Myocyte (in vitro differentiated cells): ENCODE data around the gene STYX. TPM values are rescaled to one million over a fixed set of nuclear protein-coding genes. Genes with fewer than 3 reads are reported as not detected.
"Not testable (repeated sequence)": the region's sequence is repeated elsewhere in the genome, so short reads cannot be mapped to it uniquely, and the experiment has no call there.

Source experiments
- DNase-seq: peaks from one replicate; pipeline ENCODE4 v3.0.0-alpha.2; 2012; ENCODE audit warnings: low read depth
- total RNA-seq: library from RNA; depleted of rRNA; stranded (reverse); fragments of >200 nt; gene quantifications from 2 replicates; pipeline ENCODE4 v1.2.3, GENCODE V29; 2014

Gene STYX
- total RNA-seq, 1 donor from 2014 or later: 21.1 TPM

GRCh38 chr14:52723514-52724359, 6.2 kb upstream of the STYX start:
- no peak for DNase-seq

- no peak for DNase-seq
Measured at GRCh38 chr14:52724360-52724644, 5.7 kb upstream of the STYX start.

GRCh38 chr14:52727509-52727908, 2.5 kb upstream of the STYX start:
- DNase-seq: not testable (repeated sequence)

- not testable (repeated sequence) for DNase-seq
Measured at GRCh38 chr14:52729035-52729434, 931 bp upstream of the STYX start.

GRCh38 chr14:52729585-52729924, 411 bp upstream of the STYX start:
- DNase-seq: no peak

- DNase-seq: peak; percentile 40
Measured at GRCh38 chr14:52730709-52731111, 744 bp downstream of the STYX start.

GRCh38 chr14:52733824-52734223, 3.9 kb downstream of the STYX start:
- DNase-seq: no peak

GRCh38 chr14:52735921-52736489, 6.0 kb downstream of the STYX start:
- DNase-seq: no peak

GRCh38 chr14:52738409-52738808, 8.4 kb downstream of the STYX start:
- DNase-seq: no peak

- DNase-seq: no peak
Measured at GRCh38 chr14:52740751-52741150, 10.8 kb downstream of the STYX start.

GRCh38 chr14:52741865-52742264, 11.9 kb downstream of the STYX start:
- no peak for DNase-seq

GRCh38 chr14:52748647-52749292, 18.8 kb downstream of the STYX start:
- DNase-seq: no peak

- no peak for DNase-seq
Measured at GRCh38 chr14:52755607-52756316, 25.8 kb downstream of the STYX start.

GRCh38 chr14:52759145-52759544, 29.2 kb downstream of the STYX start:
- DNase-seq: no peak

- DNase-seq: not testable (repeated sequence)
Measured at GRCh38 chr14:52762923-52763322, 33.0 kb downstream of the STYX start.

GRCh38 chr14:52767058-52767833, 37.3 kb downstream of the STYX start:
- DNase-seq: no peak

GRCh38 chr14:52769887-52770286, 39.9 kb downstream of the STYX start:
- no peak for DNase-seq

- no peak for DNase-seq
Measured at GRCh38 chr14:52776816-52777215, 46.9 kb downstream of the STYX start.

- no peak for DNase-seq
Measured at GRCh38 chr14:52778702-52779101, 48.7 kb downstream of the STYX start.

GRCh38 chr14:52780893-52781292, 50.9 kb downstream of the STYX start:
- no peak for DNase-seq

GRCh38 chr14:52781629-52782028, 51.7 kb downstream of the STYX start:
- DNase-seq: no peak
